ENCODE measurements around the gene KIAA1755. TPM values are rescaled to one million over a fixed set of nuclear protein-coding genes. Genes with fewer than 3 reads are reported as not detected.

The KIAA1755 gene
- total and polyA plus RNA-seq, 10 donors = 0.51 to 7.3 (median 4.7) TPM

GRCh38 chr20:38267901-38268514 lies 7.5 kb upstream of the KIAA1755 start:
- WGBS, 5 donors = 76 to 83% (median 79%) methylated on average over 5 of the region's 5 CpGs
- Histone ChIP-seq H3K27me3 (replicated peaks in 1 of 7) (peaks cover 0 to 30% (median 0%) of the 10 kb centered on the region in 7 donors), H3K4me1 (peaks cover 0 to 17% (median 2%) of the 10 kb centered on the region in 6 donors), H3K36me3 (no peaks in the 10 kb centered on the region), H3K9me3 (no peaks in the 10 kb centered on the region), H3K27ac (no peak overlapping the region), H3K4me3 (no peak overlapping the region)
- intact Hi-C loops (cut with DNase I; ENCODE audit: low total_unique reads) = no loop called here
- TF ChIP-seq CTCF (IDR thresholded peaks at IDR 0.05 in 8 of 11, conservative IDR thresholded peaks at IDR 0.05 in 3 of 11) (no peak), POLR2AphosphoS5 (IDR thresholded peaks at IDR 0.05) (no peak), POLR2A (IDR thresholded peaks at IDR 0.05) (no peak)
- no peak for DNase-seq

GRCh38 chr20:38267296-38267695 lies 6.8 kb upstream of the KIAA1755 start:
- intact Hi-C loops (cut with DNase I; ENCODE audit: low total_unique reads) = no loop called here
- no peak for DNase-seq
- Histone ChIP-seq H3K27me3 (replicated peaks in 1 of 7) (peaks cover 0 to 30% (median 0%) of the 10 kb centered on the region in 7 donors), H3K4me1 (peaks cover 0 to 17% (median 2%) of the 10 kb centered on the region in 6 donors), H3K36me3 (no peaks in the 10 kb centered on the region), H3K27ac (no peak overlapping the region), H3K4me3 (no peak overlapping the region), H3K9me3 (no peaks in the 10 kb centered on the region)
- no peak for TF ChIP-seq CTCF (IDR thresholded peaks at IDR 0.05 in 8 of 11, conservative IDR thresholded peaks at IDR 0.05 in 3 of 11)
- TF ChIP-seq POLR2A (IDR thresholded peaks at IDR 0.05) = no peak
- TF ChIP-seq POLR2AphosphoS5 (IDR thresholded peaks at IDR 0.05) = no peak
- 49 to 68% (median 59%) methylated on average over 2 of the region's 2 CpGs for WGBS, 5 donors

- H3K4me3 ChIP-seq = no peak overlapping the region
- H3K9me3 ChIP-seq = no peaks in the 10 kb centered on the region
- peaks cover 0 to 17% (median 2%) of the 10 kb centered on the region in 6 donors for H3K4me1 ChIP-seq
- H3K27me3 ChIP-seq (replicated peaks in 1 of 7) = peaks cover 0 to 35% (median 0%) of the 10 kb centered on the region in 7 donors
- no peaks in the 10 kb centered on the region for H3K36me3 ChIP-seq
- no peak for DNase-seq
- intact Hi-C loops (cut with DNase I; ENCODE audit: low total_unique reads) = no loop called here
- TF ChIP-seq POLR2A (IDR thresholded peaks at IDR 0.05) (no peak), CTCF (IDR thresholded peaks at IDR 0.05 in 8 of 11, conservative IDR thresholded peaks at IDR 0.05 in 3 of 11) (no peak), POLR2AphosphoS5 (IDR thresholded peaks at IDR 0.05) (no peak)
- WGBS, 5 donors = 79 to 93% (median 81%) methylated on average over 2 of the region's 2 CpGs
- no peak overlapping the region for H3K27ac ChIP-seq
Measured at GRCh38 chr20:38266426-38266825, 5.9 kb upstream of the KIAA1755 start.

- no peak for DNase-seq
- Histone ChIP-seq H3K36me3 (no peaks in the 10 kb centered on the region), H3K4me3 (no peak overlapping the region), H3K27me3 (replicated peaks in 1 of 7) (peaks cover 0 to 41% (median 15%) of the 10 kb centered on the region in 7 donors), H3K27ac (no peak overlapping the region), H3K9me3 (no peaks in the 10 kb centered on the region), H3K4me1 (peaks cover 0 to 24% (median 6%) of the 10 kb centered on the region in 6 donors)
- WGBS, 5 donors = 91 to 96% (median 92%) methylated on average over 6 of the region's 6 CpGs
- intact Hi-C loops (cut with DNase I; ENCODE audit: low total_unique reads) = no loop called here
- TF ChIP-seq CTCF (IDR thresholded peaks at IDR 0.05 in 8 of 11, conservative IDR thresholded peaks at IDR 0.05 in 3 of 11) (no peak), POLR2A (IDR thresholded peaks at IDR 0.05) (no peak)
Measured at GRCh38 chr20:38262931-38263330, 2.4 kb upstream of the KIAA1755 start.

Measured in spleen (tissue), 11 donors.